PC-9 (cell line): Measurements from ENCODE around the gene NDUFS2.

Experiments
- EZH2 ChIP-seq: fragments of 200-600 bp; sonication (generic); IDR thresholded peaks from 2 replicates; pipeline ENCODE4 v1.8.0; 2017; ENCODE audit warnings: antibody characterized with exemption, low read depth
- TF ChIP-seq, protein P1 (sequence below): fragments of 200-600 bp; sonication (generic); conservative IDR thresholded peaks from 2 replicates; pipeline ENCODE4 v1.6.1; 2017; ENCODE audit warnings: mixed run types, antibody characterized with exemption, mild to moderate bottlenecking, moderate library complexity

GRCh38 chr1:161157867-161158266, 44.3 kb upstream of the NDUFS2 start:
- TF ChIP-seq, protein P1, sequence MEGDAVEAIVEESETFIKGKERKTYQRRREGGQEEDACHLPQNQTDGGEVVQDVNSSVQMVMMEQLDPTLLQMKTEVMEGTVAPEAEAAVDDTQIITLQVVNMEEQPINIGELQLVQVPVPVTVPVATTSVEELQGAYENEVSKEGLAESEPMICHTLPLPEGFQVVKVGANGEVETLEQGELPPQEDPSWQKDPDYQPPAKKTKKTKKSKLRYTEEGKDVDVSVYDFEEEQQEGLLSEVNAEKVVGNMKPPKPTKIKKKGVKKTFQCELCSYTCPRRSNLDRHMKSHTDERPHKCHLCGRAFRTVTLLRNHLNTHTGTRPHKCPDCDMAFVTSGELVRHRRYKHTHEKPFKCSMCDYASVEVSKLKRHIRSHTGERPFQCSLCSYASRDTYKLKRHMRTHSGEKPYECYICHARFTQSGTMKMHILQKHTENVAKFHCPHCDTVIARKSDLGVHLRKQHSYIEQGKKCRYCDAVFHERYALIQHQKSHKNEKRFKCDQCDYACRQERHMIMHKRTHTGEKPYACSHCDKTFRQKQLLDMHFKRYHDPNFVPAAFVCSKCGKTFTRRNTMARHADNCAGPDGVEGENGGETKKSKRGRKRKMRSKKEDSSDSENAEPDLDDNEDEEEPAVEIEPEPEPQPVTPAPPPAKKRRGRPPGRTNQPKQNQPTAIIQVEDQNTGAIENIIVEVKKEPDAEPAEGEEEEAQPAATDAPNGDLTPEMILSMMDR, result no peak
- no peak for TF ChIP-seq EZH2
